HepG2 (cell line): ENCODE measurements around the gene NANOG. TPM values are rescaled to one million over a fixed set of nuclear protein-coding genes. Genes with fewer than 3 reads are reported as not detected.

ENCODE experiments used
- AKAP8 ChIP-seq: sonication (generic); formaldehyde crosslinking; IDR thresholded peaks from 2 replicates; pipeline ENCODE4 v1.5.1; 2020; ENCODE audit warnings: mild to moderate bottlenecking, missing genetic modification reagents
- ARNTL ChIP-seq: sonication (generic); formaldehyde crosslinking; IDR thresholded peaks from 2 replicates; pipeline ENCODE4 v1.4.0; 2020; ENCODE audit warnings: mild to moderate bottlenecking, missing genetic modification reagents
- ATF7 ChIP-seq, 2 experiments: fragments of 450-650 bp in 1 of 2; sonication (generic) in 1 of 2; formaldehyde crosslinking in 1 of 2; IDR thresholded peaks; 2 replicates each; pipeline versions ENCODE4 v1.4.0 to v1.6.1; 2016 to 2020; ENCODE audit warnings: antibody characterized with exemption in 1 of 2, mild to moderate bottlenecking in 1 of 2, missing genetic modification reagents in 1 of 2
- CBX5 ChIP-seq: sonication (generic); formaldehyde crosslinking; IDR thresholded peaks from 2 replicates; pipeline ENCODE4 v1.4.0; 2020; ENCODE audit warnings: missing genetic modification reagents, borderline replicate concordance
- EEA1 ChIP-seq: sonication (generic); formaldehyde crosslinking; IDR thresholded peaks from 2 replicates; pipeline ENCODE4 v1.5.1; 2020; ENCODE audit warnings: mild to moderate bottlenecking, missing genetic modification reagents, borderline replicate concordance
- HMG20B ChIP-seq: conservative IDR thresholded peaks from 2 replicates; pipeline ENCODE4 v1.6.1; 2016; ENCODE audit warnings: missing genetic modification reagents, missing compliant biosample characterization
- MED8 ChIP-seq: sonication (generic); formaldehyde crosslinking; IDR thresholded peaks from 2 replicates; pipeline ENCODE4 v1.8.1; 2023; ENCODE audit warnings: mild to moderate bottlenecking, missing genetic modification reagents; ENCODE audit not compliant: insufficient replicate concordance
- NR3C1 ChIP-seq: sonication (generic); formaldehyde crosslinking; IDR thresholded peaks from 2 replicates; pipeline ENCODE4 v1.4.0; 2020; ENCODE audit warnings: missing genetic modification reagents
- PPARG ChIP-seq: conservative IDR thresholded peaks from 2 replicates; pipeline ENCODE4 v1.6.1; 2016; ENCODE audit warnings: missing biosample characterization, missing genetic modification reagents
- RAD21 ChIP-seq: fragments of 450-650 bp; formaldehyde crosslinking; IDR thresholded peaks from 2 replicates; pipeline ENCODE4 v1.5.0; 2020; ENCODE audit warnings: mild to moderate bottlenecking
- SMC3 ChIP-seq: IDR thresholded peaks from 2 replicates; pipeline ENCODE4 v1.6.1; 2011; ENCODE audit warnings: low read length, improper control_type of control experiment
- SOX5 ChIP-seq: IDR thresholded peaks from 2 replicates; pipeline ENCODE4 v1.6.1; 2016; ENCODE audit warnings: borderline replicate concordance
- STAG1 ChIP-seq: sonication (generic); formaldehyde crosslinking; IDR thresholded peaks from 2 replicates; pipeline ENCODE4 v1.4.0; 2020; ENCODE audit warnings: missing genetic modification reagents
- TBP ChIP-seq: sonication (generic); formaldehyde crosslinking; IDR thresholded peaks from 2 replicates; pipeline ENCODE4 v1.5.0; 2020; ENCODE audit warnings: missing genetic modification reagents
- TSC22D2 ChIP-seq: sonication (generic); formaldehyde crosslinking; IDR thresholded peaks from 2 replicates; pipeline ENCODE4 v1.5.1; 2020; ENCODE audit warnings: missing genetic modification reagents, mild to moderate bottlenecking, borderline replicate concordance
- ZNF225 ChIP-seq: sonication (generic); formaldehyde crosslinking; IDR thresholded peaks from 2 replicates; pipeline ENCODE4 v1.4.0; 2020; ENCODE audit warnings: mild to moderate bottlenecking, missing genetic modification reagents
- ZNF253 ChIP-seq: sonication (generic); formaldehyde crosslinking; IDR thresholded peaks from 2 replicates; pipeline ENCODE4 v1.8.0; 2022; ENCODE audit warnings: mild to moderate bottlenecking, missing genetic modification reagents, borderline replicate concordance
- ZNF549 ChIP-seq: sonication (generic); formaldehyde crosslinking; IDR thresholded peaks from 2 replicates; pipeline ENCODE4 v1.5.0; 2020; ENCODE audit warnings: missing genetic modification reagents
- ZNF605 ChIP-seq: sonication (generic); formaldehyde crosslinking; IDR thresholded peaks from 2 replicates; pipeline ENCODE4 v1.8.0; 2022; ENCODE audit warnings: mild to moderate bottlenecking, missing genetic modification reagents
- ZNF615 ChIP-seq: sonication (generic); formaldehyde crosslinking; IDR thresholded peaks from 2 replicates; pipeline ENCODE4 v1.5.0; 2020; ENCODE audit warnings: mild to moderate bottlenecking, missing genetic modification reagents, borderline replicate concordance
- ZZZ3 ChIP-seq: sonication (generic); formaldehyde crosslinking; IDR thresholded peaks from 2 replicates; pipeline ENCODE4 v1.4.0; 2020; ENCODE audit warnings: missing genetic modification reagents, mild to moderate bottlenecking, borderline replicate concordance
- polyA plus RNA-seq, 8 experiments: library from polyadenylated mRNA; depleted of rRNA in 3 of 8; stranded (reverse) in 7 of 8; unstranded in 1 of 8; fragments of >200 nt; fragmentation: Illumina TruSeq in 4 of 8; extraction: Trizol in 4 of 8; gene quantifications; 2 replicates each; pipeline versions ENCODE4 v1.2.1 to v1.2.3, GENCODE V29; 2011 to 2016; ENCODE audit warnings: low read depth in 4 of 8, missing spikeins in 1 of 8, mixed read lengths in 1 of 8; ENCODE audit not compliant: insufficient read depth in 1 of 8
- total RNA-seq, 5 experiments: library from RNA; depleted of rRNA; stranded (reverse); fragments of >200 nt; fragmentation: Illumina TruSeq; extraction: Trizol; gene quantifications; 2 replicates each; pipeline ENCODE4 v1.2.3, GENCODE V29; 2016; ENCODE audit warnings: low read depth in 1 of 5
- TF ChIP-seq, protein P1 (sequence below): sonication (generic); formaldehyde crosslinking; IDR thresholded peaks from 2 replicates; pipeline ENCODE4 v1.5.0; 2020; ENCODE audit warnings: missing genetic modification reagents, mild to moderate bottlenecking, borderline replicate concordance
- TF ChIP-seq, protein P2 (sequence below): sonication (generic); formaldehyde crosslinking; IDR thresholded peaks from 2 replicates; pipeline ENCODE4 v1.9.0; 2021; ENCODE audit warnings: missing genetic modification reagents, mild to moderate bottlenecking, borderline replicate concordance
- TF ChIP-seq, protein P3 (sequence below): sonication (generic); formaldehyde crosslinking; IDR thresholded peaks from 2 replicates; pipeline ENCODE4 v1.4.0; 2020; ENCODE audit warnings: missing genetic modification reagents, mild to moderate bottlenecking, borderline replicate concordance

The NANOG gene
- total and polyA plus RNA-seq, 2 of the 13 experiments (the other 11 are each of a cell fraction or from before 2014, with no cell fraction given): 0.04 to 0.24 TPM

DNA sequence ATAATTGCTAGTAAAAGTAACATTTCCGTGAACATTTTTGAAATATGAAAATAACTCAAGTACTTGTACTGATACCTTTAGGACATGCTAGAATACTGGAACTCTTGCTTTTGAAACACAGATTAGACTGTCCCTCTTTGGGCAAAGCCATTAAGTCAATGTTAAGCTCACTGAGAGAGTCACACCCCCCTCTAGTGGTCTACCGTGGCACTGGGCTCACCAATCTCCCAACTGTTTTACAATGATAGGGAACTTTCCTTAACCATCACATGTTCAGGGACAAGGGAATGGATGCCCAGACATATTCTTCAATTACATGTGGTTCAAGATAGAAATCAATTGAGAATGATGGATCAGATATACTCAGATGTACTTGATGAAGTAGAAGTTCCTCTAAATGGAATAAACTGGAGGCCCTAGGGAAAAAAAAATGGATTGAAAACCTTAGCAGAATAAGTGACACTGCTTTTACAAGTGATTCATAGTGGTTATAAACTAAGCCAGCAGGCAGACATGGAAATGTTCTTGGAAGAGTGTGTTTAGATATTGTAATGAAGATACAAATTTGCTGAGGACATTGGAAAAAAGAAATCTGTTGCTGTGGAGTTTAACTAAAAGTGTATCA is 17.8 kb downstream of the NANOG start (continued):
- TF ChIP-seq, protein P1, sequence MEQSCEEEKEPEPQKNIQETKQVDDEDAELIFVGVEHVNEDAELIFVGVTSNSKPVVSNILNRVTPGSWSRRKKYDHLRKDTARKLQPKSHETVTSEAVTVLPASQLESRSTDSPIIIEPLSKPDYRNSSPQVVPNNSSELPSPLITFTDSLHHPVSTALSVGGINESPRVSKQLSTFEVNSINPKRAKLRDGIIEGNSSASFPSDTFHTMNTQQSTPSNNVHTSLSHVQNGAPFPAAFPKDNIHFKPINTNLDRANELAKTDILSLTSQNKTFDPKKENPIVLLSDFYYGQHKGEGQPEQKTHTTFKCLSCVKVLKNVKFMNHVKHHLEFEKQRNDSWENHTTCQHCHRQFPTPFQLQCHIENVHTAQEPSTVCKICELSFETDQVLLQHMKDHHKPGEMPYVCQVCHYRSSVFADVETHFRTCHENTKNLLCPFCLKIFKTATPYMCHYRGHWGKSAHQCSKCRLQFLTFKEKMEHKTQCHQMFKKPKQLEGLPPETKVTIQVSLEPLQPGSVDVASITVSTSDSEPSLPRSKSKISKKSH: no peak
- TF ChIP-seq PPARG (CRISPR knock-in tag): peak; percentile 22; the same call in 1 of the 2 replicates
- no peak for TF ChIP-seq NR3C1 (CRISPR knock-in tag)
- TF ChIP-seq AKAP8 (CRISPR knock-in tag): no peak
- TF ChIP-seq, protein P2, sequence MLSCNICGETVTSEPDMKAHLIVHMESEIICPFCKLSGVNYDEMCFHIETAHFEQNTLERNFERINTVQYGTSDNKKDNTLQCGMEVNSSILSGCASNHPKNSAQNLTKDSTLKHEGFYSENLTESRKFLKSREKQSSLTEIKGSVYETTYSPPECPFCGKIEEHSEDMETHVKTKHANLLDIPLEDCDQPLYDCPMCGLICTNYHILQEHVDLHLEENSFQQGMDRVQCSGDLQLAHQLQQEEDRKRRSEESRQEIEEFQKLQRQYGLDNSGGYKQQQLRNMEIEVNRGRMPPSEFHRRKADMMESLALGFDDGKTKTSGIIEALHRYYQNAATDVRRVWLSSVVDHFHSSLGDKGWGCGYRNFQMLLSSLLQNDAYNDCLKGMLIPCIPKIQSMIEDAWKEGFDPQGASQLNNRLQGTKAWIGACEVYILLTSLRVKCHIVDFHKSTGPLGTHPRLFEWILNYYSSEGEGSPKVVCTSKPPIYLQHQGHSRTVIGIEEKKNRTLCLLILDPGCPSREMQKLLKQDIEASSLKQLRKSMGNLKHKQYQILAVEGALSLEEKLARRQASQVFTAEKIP (CRISPR knock-in tag): no peak
- 0 out of 2 replicates have a peak, but pooled peaks have one; percentile 23 for TF ChIP-seq SOX5 (CRISPR knock-in tag)
- no peak for TF ChIP-seq ZNF615 (CRISPR knock-in tag)
- no peak for TF ChIP-seq ZNF549 (CRISPR knock-in tag)
- no peak for TF ChIP-seq MED8 (CRISPR knock-in tag)
- TF ChIP-seq, protein P3, sequence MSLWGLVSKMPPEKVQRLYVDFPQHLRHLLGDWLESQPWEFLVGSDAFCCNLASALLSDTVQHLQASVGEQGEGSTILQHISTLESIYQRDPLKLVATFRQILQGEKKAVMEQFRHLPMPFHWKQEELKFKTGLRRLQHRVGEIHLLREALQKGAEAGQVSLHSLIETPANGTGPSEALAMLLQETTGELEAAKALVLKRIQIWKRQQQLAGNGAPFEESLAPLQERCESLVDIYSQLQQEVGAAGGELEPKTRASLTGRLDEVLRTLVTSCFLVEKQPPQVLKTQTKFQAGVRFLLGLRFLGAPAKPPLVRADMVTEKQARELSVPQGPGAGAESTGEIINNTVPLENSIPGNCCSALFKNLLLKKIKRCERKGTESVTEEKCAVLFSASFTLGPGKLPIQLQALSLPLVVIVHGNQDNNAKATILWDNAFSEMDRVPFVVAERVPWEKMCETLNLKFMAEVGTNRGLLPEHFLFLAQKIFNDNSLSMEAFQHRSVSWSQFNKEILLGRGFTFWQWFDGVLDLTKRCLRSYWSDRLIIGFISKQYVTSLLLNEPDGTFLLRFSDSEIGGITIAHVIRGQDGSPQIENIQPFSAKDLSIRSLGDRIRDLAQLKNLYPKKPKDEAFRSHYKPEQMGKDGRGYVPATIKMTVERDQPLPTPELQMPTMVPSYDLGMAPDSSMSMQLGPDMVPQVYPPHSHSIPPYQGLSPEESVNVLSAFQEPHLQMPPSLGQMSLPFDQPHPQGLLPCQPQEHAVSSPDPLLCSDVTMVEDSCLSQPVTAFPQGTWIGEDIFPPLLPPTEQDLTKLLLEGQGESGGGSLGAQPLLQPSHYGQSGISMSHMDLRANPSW: no peak
- TF ChIP-seq ARNTL: no peak
- TF ChIP-seq SMC3: peak; percentile 85
- TF ChIP-seq STAG1 (CRISPR knock-in tag): peak; percentile 90
- TF ChIP-seq ZZZ3 (CRISPR knock-in tag): no peak
- no peak for TF ChIP-seq CBX5 (CRISPR knock-in tag)
- TF ChIP-seq HMG20B (CRISPR knock-in tag): no peak
- no peak for TF ChIP-seq ATF7 (IDR thresholded peaks at IDR 0.05)
- no peak for TF ChIP-seq ATF7 (CRISPR knock-in tag; IDR thresholded peaks at IDR 0.05)
- TF ChIP-seq ZNF605 (CRISPR knock-in tag): no peak
- no peak for TF ChIP-seq ZNF225 (CRISPR knock-in tag)
- TF ChIP-seq TBP (CRISPR knock-in tag): no peak
- no peak for TF ChIP-seq TSC22D2 (CRISPR knock-in tag)
- TF ChIP-seq RAD21 (CRISPR knock-in tag): peak; percentile 82
- no peak for TF ChIP-seq EEA1
- TF ChIP-seq ZNF253: no peak
